A673 (cell line): ENCODE results near the gene EIF2B1. TPM values are rescaled to one million over a fixed set of nuclear protein-coding genes. Genes with fewer than 3 reads are reported as not detected.
"Not testable (repeated sequence)": the region's sequence is repeated elsewhere in the genome, so short reads cannot be mapped to it uniquely, and the experiment has no call there.

ENCODE experiments used
- BruUV-seq: library from RNA; stranded (reverse); fragments of 400-500 nt; replicated peaks from 2 replicates; lab custom pipeline; 2021; lab: Mats Ljungman, UMichigan
- CTCF ChIA-PET: fragments of 300-600 bp; sonication (Branson Sonifier 250); formaldehyde crosslinking; loops from one replicate; lab custom pipeline; 2022; ENCODE audit warnings: antibody characterized with exemption; lab: Charles Lee
- POLR2A ChIA-PET: fragments of 300-600 bp; sonication (Branson Sonifier 250); formaldehyde crosslinking; loops from one replicate; lab custom pipeline; 2022; ENCODE audit warnings: antibody characterized with exemption; ENCODE audit not compliant: low non-redundant PET; lab: Charles Lee
- DNase-seq: peaks from one replicate; pipeline ENCODE4 v3.0.0-alpha.2; 2015; ENCODE audit warnings: low spot score
- H3K27ac ChIP-seq: fragments of 200-600 bp; sonication (generic); 2 replicates; pipeline ENCODE4 v1.5.1; 2016; ENCODE audit warnings: mixed run types, low read depth, mild to moderate bottlenecking, mixed read lengths, antibody characterized with exemption, low read length; ENCODE audit not compliant: poor library complexity, severe bottlenecking
- H3K27me3 ChIP-seq: fragments of 200-600 bp; sonication (generic); replicated peaks from 2 replicates; pipeline ENCODE4 v1.6.1; 2017; ENCODE audit warnings: mixed run types, low read depth, mild to moderate bottlenecking, mixed read lengths, antibody characterized with exemption, low read length; ENCODE audit not compliant: insufficient read depth, poor library complexity
- H3K36me3 ChIP-seq: fragments of 200-600 bp; sonication (generic); 2 replicates; pipeline ENCODE4 v1.6.1; 2016; ENCODE audit warnings: mixed run types, mild to moderate bottlenecking, mixed read lengths, antibody characterized with exemption, low read length; ENCODE audit not compliant: insufficient read depth, poor library complexity, severe bottlenecking
- H3K4me1 ChIP-seq: fragments of 200-600 bp; sonication (generic); 2 replicates; pipeline ENCODE4 v1.6.1; 2017; ENCODE audit warnings: mixed run types, mild to moderate bottlenecking, mixed read lengths, antibody characterized with exemption, low read length; ENCODE audit not compliant: insufficient read depth, poor library complexity, severe bottlenecking
- H3K4me3 ChIP-seq: fragments of 200-600 bp; sonication (generic); 2 replicates; pipeline ENCODE4 v1.5.1; 2016; ENCODE audit warnings: low read depth, mixed run types, mild to moderate bottlenecking, mixed read lengths, low read length; ENCODE audit not compliant: poor library complexity, severe bottlenecking
- H3K9me3 ChIP-seq: fragments of 200-600 bp; sonication (generic); 2 replicates; pipeline ENCODE4 v1.6.1; 2016; ENCODE audit warnings: mixed run types, low read depth, mild to moderate bottlenecking, mixed read lengths, antibody characterized with exemption, low read length; ENCODE audit not compliant: poor library complexity, severe bottlenecking
- CTCF ChIP-seq: fragments of 300-800, 200-600 bp; sonication (generic); conservative IDR thresholded peaks from 2 replicates; pipeline ENCODE4 v1.5.1; 2017; ENCODE audit warnings: low read depth, mild to moderate bottlenecking, antibody characterized with exemption, low read length, moderate library complexity, mixed read lengths
- EZH2 ChIP-seq: fragments of 200-600 bp; sonication (generic); IDR thresholded peaks from 2 replicates; pipeline ENCODE4 v1.6.1; 2017; ENCODE audit warnings: borderline replicate concordance, low read depth, mild to moderate bottlenecking, mixed read lengths, antibody characterized with exemption, low read length; ENCODE audit not compliant: poor library complexity, severe bottlenecking
- intact Hi-C: fragments of 100-400 bp; cut with micrococcal nuclease; formaldehyde crosslinking; loops from one replicate; pipeline ENCODE4 v1.10.0; 2022; ENCODE audit not compliant: unreplicated experiment
- total RNA-seq: library from RNA; stranded (reverse); gene quantifications from 2 replicates; pipeline ENCODE4 v1.2.3, GENCODE V29; 2021

The EIF2B1 gene
- total RNA-seq, 1 experiment from 2014 or later = 62.0 TPM

GRCh38 chr12:123608182-123608581 lies 25.3 kb downstream of the EIF2B1 start:
- ChIA-PET POLR2A (no interaction called here), CTCF (no interaction called here)
- BruUV-seq = no TSS peak
- TF ChIP-seq CTCF = no peak
- TF ChIP-seq EZH2 = no peak
- DNase-seq = no peak
- peaks cover 80% of the 10 kb centered on the region for H3K36me3 ChIP-seq
- intact Hi-C loops = no loop called here
- H3K4me1 ChIP-seq = peaks cover 3% of the 10 kb centered on the region
- H3K9me3 ChIP-seq = no peaks in the 10 kb centered on the region
- no peak overlapping the region for H3K27ac ChIP-seq
- H3K4me3 ChIP-seq = no peak overlapping the region
- no peaks in the 10 kb centered on the region for H3K27me3 ChIP-seq

- TF ChIP-seq EZH2 (no peak), CTCF (no peak)
- Histone ChIP-seq H3K27me3 (no peaks in the 10 kb centered on the region), H3K27ac (no peak overlapping the region), H3K4me3 (no peak overlapping the region), H3K9me3 (no peaks in the 10 kb centered on the region), H3K36me3 (peaks cover 75% of the 10 kb centered on the region), H3K4me1 (peaks cover 3% of the 10 kb centered on the region)
- intact Hi-C loops = no loop called here
- no TSS peak for BruUV-seq
- POLR2A ChIA-PET = no interaction called here
- CTCF ChIA-PET = no interaction called here
- DNase-seq = no peak
These were observed 25.7 kb downstream of the EIF2B1 start for GRCh38 chr12:123607756-123608155.

DNA sequence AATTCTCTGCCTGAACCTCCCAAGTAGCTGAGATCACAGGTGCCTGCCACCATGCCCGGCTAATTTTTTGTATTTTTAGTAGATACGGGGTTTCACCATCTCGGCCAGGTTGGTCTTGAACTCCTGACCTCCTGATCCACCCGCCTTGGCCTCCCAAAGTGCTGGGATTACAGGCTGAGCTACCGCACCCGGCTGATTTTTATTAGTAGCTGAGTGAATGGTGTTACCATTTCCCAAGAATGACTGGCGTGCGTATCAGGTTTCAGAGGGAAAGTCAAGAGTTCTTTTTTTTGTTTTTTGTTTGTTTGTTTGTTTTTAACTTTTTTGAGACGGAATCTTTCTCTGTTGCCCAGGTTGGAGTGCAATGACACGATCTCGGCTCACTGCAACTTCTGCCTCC lies 30.0 kb downstream of the EIF2B1 start:
- H3K9me3 ChIP-seq, BruUV-seq, CTCF ChIA-PET, H3K4me1 ChIP-seq, POLR2A ChIA-PET, H3K27ac ChIP-seq, DNase-seq, H3K27me3 ChIP-seq, intact Hi-C loops: not testable (repeated sequence)
- H3K4me3 ChIP-seq = peak overlapping the region; percentile 96
- H3K36me3 ChIP-seq = peaks cover 40% of the 10 kb centered on the region

- Histone ChIP-seq H3K27ac (peak overlapping the region; percentile 93), H3K4me1 (peaks cover 6% of the 10 kb centered on the region), H3K9me3 (no peaks in the 10 kb centered on the region), H3K4me3 (peak overlapping the region; percentile 96), H3K27me3 (no peaks in the 10 kb centered on the region), H3K36me3 (peaks cover 40% of the 10 kb centered on the region)
- intact Hi-C loops = no loop called here
- CTCF ChIA-PET = interaction anchor here (1.3 kb wide), 1 partner anchor 16 kb away, joined by 3 read pairs; no protein-coding TSS in a partner anchor
- no peak for DNase-seq
- POLR2A ChIA-PET = interaction anchor here (1.1 kb wide), 1 partner anchor 238 kb away, joined by 10 read pairs; the partner anchor contains the start of gene SBNO1
- no TSS peak for BruUV-seq
- TF ChIP-seq CTCF (no peak), EZH2 (no peak)
These were observed 30.8 kb downstream of the EIF2B1 start for GRCh38 chr12:123602651-123603195.
